CD1c-positive myeloid dendritic cell (primary cell): Measurements from ENCODE around the gene SCAI.
"Not testable (repeated sequence)": the region's sequence is repeated elsewhere in the genome, so short reads cannot be mapped to it uniquely, and the experiment has no call there.

Experiments
- DNase-seq: peaks from one replicate; pipeline ENCODE4 v3.0.0-alpha.2; 2016; ENCODE audit errors: extremely low spot score

SCAI gene

GRCh38 chr9:124947727-124948391, 195.5 kb downstream of the SCAI start:
- DNase-seq: no peak

GRCh38 chr9:124946167-124946566, 197.2 kb downstream of the SCAI start:
- no peak for DNase-seq

GRCh38 chr9:124941679-124942561, 201.4 kb downstream of the SCAI start:
- DNase-seq: peak; percentile 69

GRCh38 chr9:124940894-124941678, 202.2 kb downstream of the SCAI start, which contains the start of gene GOLGA1:
Gene GOLGA1 (minus strand): TSS chr9:124941083. CDS start chr9:124938711, 2,372 bp downstream.
- peak; percentile 97 for DNase-seq

GRCh38 chr9:124940521-124940893, 202.8 kb downstream of the SCAI start:
- DNase-seq: no peak

- DNase-seq: no peak
These were observed 203.4 kb downstream of the SCAI start for GRCh38 chr9:124939944-124940343.

- DNase-seq: peak; percentile 15
These were observed 209.0 kb downstream of the SCAI start for GRCh38 chr9:124934290-124934689.

- peak; percentile 13 for DNase-seq
These were observed 211.0 kb downstream of the SCAI start for GRCh38 chr9:124932333-124932732.

- no peak for DNase-seq
These were observed 213.9 kb downstream of the SCAI start for GRCh38 chr9:124929464-124929863.

- no peak for DNase-seq
These were observed 215.2 kb downstream of the SCAI start for GRCh38 chr9:124928116-124928515.

- not testable (repeated sequence) for DNase-seq
These were observed 222.9 kb downstream of the SCAI start for GRCh38 chr9:124920394-124920793.

- DNase-seq: no peak
These were observed 228.4 kb downstream of the SCAI start for GRCh38 chr9:124914753-124915405.

GRCh38 chr9:124913378-124913777, 229.9 kb downstream of the SCAI start:
- DNase-seq: no peak

GRCh38 chr9:124911766-124912165, 231.6 kb downstream of the SCAI start:
- DNase-seq: no peak

- no peak for DNase-seq
These were observed 235.2 kb downstream of the SCAI start for GRCh38 chr9:124908098-124908497.

- DNase-seq: no peak
These were observed 236.4 kb downstream of the SCAI start for GRCh38 chr9:124906966-124907365.

- DNase-seq: no peak
These were observed 243.5 kb downstream of the SCAI start for GRCh38 chr9:124899845-124900244.

- no peak for DNase-seq
These were observed 245.5 kb downstream of the SCAI start for GRCh38 chr9:124897570-124898460.

- peak; percentile 33 for DNase-seq
These were observed 248.6 kb downstream of the SCAI start for GRCh38 chr9:124894741-124895170.

GRCh38 chr9:124894035-124894740, 249.1 kb downstream of the SCAI start:
- no peak for DNase-seq
